NB4 (cell line): ENCODE data around the gene HDAC4.

Source experiments
- DNase-seq: peaks from one replicate; pipeline ENCODE4 v3.0.0; 2010; ENCODE audit warnings: low read depth
- H3K4me3 ChIP-seq: one replicate; pipeline ENCODE4 v1.5.1; 2011; ENCODE audit warnings: mild to moderate bottlenecking, low read depth, low read length, moderate library complexity
- CTCF ChIP-seq: IDR thresholded peaks from one replicate; pipeline ENCODE4 v1.5.1; 2012; ENCODE audit warnings: low read depth, low read length
- MAX ChIP-seq: IDR thresholded peaks from 2 replicates; pipeline ENCODE4 v1.6.1; 2011; ENCODE audit warnings: low read depth, low read length
- MYC ChIP-seq: IDR thresholded peaks from 2 replicates; pipeline ENCODE4 v1.6.1; 2011; ENCODE audit warnings: low read depth, low read length
- POLR2A ChIP-seq: IDR thresholded peaks from 2 replicates; pipeline ENCODE4 v1.6.1; 2011; ENCODE audit warnings: mild to moderate bottlenecking; ENCODE audit not compliant: insufficient read length; ENCODE audit errors: extremely low read depth

HDAC4 gene

GRCh38 chr2:239393388-239393940, 7.4 kb downstream of the HDAC4 start:
- no peak overlapping the region for H3K4me3 ChIP-seq
- TF ChIP-seq MYC (no peak), MAX (no peak), CTCF (no peak), POLR2A (no peak)
- DNase-seq, result no peak

GRCh38 chr2:239392688-239393387, 8.0 kb downstream of the HDAC4 start:
- DNase-seq, result no peak
- H3K4me3 ChIP-seq, result no peak overlapping the region
- no peak for TF ChIP-seq MAX
- TF ChIP-seq CTCF, result no peak
- no peak for TF ChIP-seq MYC
- no peak for TF ChIP-seq POLR2A

- H3K4me3 ChIP-seq, result no peak overlapping the region
- no peak for DNase-seq
- TF ChIP-seq CTCF, result no peak
- TF ChIP-seq POLR2A, result no peak
- TF ChIP-seq MAX, result no peak
- TF ChIP-seq MYC, result no peak
Observed at GRCh38 chr2:239392072-239392357, 8.8 kb downstream of the HDAC4 start.

- TF ChIP-seq MYC, result no peak
- TF ChIP-seq POLR2A, result no peak
- no peak for TF ChIP-seq CTCF
- no peak for TF ChIP-seq MAX
- DNase-seq, result no peak
- H3K4me3 ChIP-seq, result no peak overlapping the region
Observed at GRCh38 chr2:239391286-239392071, 9.3 kb downstream of the HDAC4 start.

- no peak for DNase-seq
- TF ChIP-seq CTCF (no peak), POLR2A (no peak), MAX (no peak), MYC (no peak)
- no peak overlapping the region for H3K4me3 ChIP-seq
Observed at GRCh38 chr2:239390546-239391285, 10.1 kb downstream of the HDAC4 start.
